Natural killer cell treated with Interleukin-12 subunit alpha and Interleukin-12 subunit beta and Interleukin-15 and Interleukin-18, amount 100 ng/mL, for 72 hours (primary cell): ENCODE measurements around the gene PZP. TPM values are rescaled to one million over a fixed set of nuclear protein-coding genes. Genes with fewer than 3 reads are reported as not detected.
"Not testable (repeated sequence)": the region's sequence is repeated elsewhere in the genome, so short reads cannot be mapped to it uniquely, and the experiment has no call there.

Source experiments
- ATAC-seq, 2 donors: fragments of 150-1000 bp; cut with Tn5 transposase in 1 of 2; sonication (Bioruptor Pico), chemical (Tn5 transposase) in 1 of 2; 2 replicates each; pipeline ENCODE4 v1.10.0; 2021
- DNase-seq: peaks from one replicate; pipeline ENCODE4 v3.0.0; 2022; ENCODE audit warnings: low spot score
- H3K27ac Mint-ChIP-seq, 2 donors: 1 replicate in 1 of 2; 2 replicates in 1 of 2; pipeline ENCODE4 v1.8.0; 2022; ENCODE audit warnings: mixed read lengths in 2 of 2, mild to moderate bottlenecking in 1 of 2, moderate library complexity in 1 of 2
- H3K27me3 Mint-ChIP-seq, 2 donors: 1 replicate in 1 of 2; 2 replicates in 1 of 2; pipeline ENCODE4 v1.8.0; 2022; ENCODE audit warnings: mixed read lengths in 2 of 2
- H3K36me3 Mint-ChIP-seq: one replicate; pipeline ENCODE4 v1.8.0; 2022; ENCODE audit warnings: mixed read lengths
- H3K4me1 Mint-ChIP-seq, 2 donors: 1 replicate in 1 of 2; 2 replicates in 1 of 2; pipeline ENCODE4 v1.8.0; 2022; ENCODE audit warnings: low read depth in 2 of 2, mixed read lengths in 2 of 2, mild to moderate bottlenecking in 1 of 2
- H3K4me3 Mint-ChIP-seq: one replicate; pipeline ENCODE4 v1.8.0; 2022; ENCODE audit warnings: mixed read lengths
- H3K9me3 Mint-ChIP-seq: 2 replicates; pipeline ENCODE4 v1.8.0; 2022; ENCODE audit warnings: mixed read lengths
- total RNA-seq, 2 donors: library from RNA; stranded (reverse); gene quantifications; one replicate each; pipeline ENCODE4 v1.2.3, GENCODE V29; 2022

Gene PZP
- total RNA-seq, 2 donors from 2014 or later, result not detected

GRCh38 chr12:9156119-9156518 is 52.1 kb downstream of the PZP start:
- no peaks in the 10 kb centered on the region for H3K27me3 Mint-ChIP-seq
- no peak overlapping the region for H3K4me3 Mint-ChIP-seq
- H3K36me3 Mint-ChIP-seq, result no peaks in the 10 kb centered on the region
- no peaks in the 10 kb centered on the region for H3K9me3 Mint-ChIP-seq
- DNase-seq (no peak), ATAC-seq (no peak)
- H3K4me1 Mint-ChIP-seq, result peaks cover 0 to 17% of the 10 kb centered on the region in 2 donors
- no peak overlapping the region for H3K27ac Mint-ChIP-seq

GRCh38 chr12:9149372-9149771 is 58.8 kb downstream of the PZP start:
- peak overlapping the region in 1 of 2 donors; percentile 15 for H3K27ac Mint-ChIP-seq
- H3K4me3 Mint-ChIP-seq, result no peak overlapping the region
- no peaks in the 10 kb centered on the region for H3K9me3 Mint-ChIP-seq
- H3K27me3 Mint-ChIP-seq, result no peaks in the 10 kb centered on the region
- peaks cover 21% of the 10 kb centered on the region for H3K36me3 Mint-ChIP-seq
- peaks cover 25 to 35% of the 10 kb centered on the region in 2 donors for H3K4me1 Mint-ChIP-seq
- DNase-seq (no peak), ATAC-seq (no peak)

GRCh38 chr12:9148926-9149325 is 59.3 kb downstream of the PZP start:
- DNase-seq, result no peak
- Mint-ChIP-seq H3K4me3 (no peak overlapping the region), H3K4me1 (peaks cover 29 to 39% of the 10 kb centered on the region in 2 donors), H3K36me3 (peaks cover 25% of the 10 kb centered on the region), H3K9me3 (peaks cover 1% of the 10 kb centered on the region), H3K27me3 (peaks cover 0 to under 1% of the 10 kb centered on the region in 2 donors), H3K27ac (no peak overlapping the region)
- ATAC-seq, result no peak

GRCh38 chr12:9147461-9147860 is 60.7 kb downstream of the PZP start:
- peak overlapping the region; percentile 26 to 50 for H3K27ac Mint-ChIP-seq
- peak overlapping the region; percentile 38 for H3K4me3 Mint-ChIP-seq

GRCh38 chr12:9144730-9145106 is 63.5 kb downstream of the PZP start:
- H3K36me3 Mint-ChIP-seq, result peaks cover 35% of the 10 kb centered on the region
- no peak for ATAC-seq
- H3K27ac Mint-ChIP-seq, result peak overlapping the region; percentile 15 to 26
- peaks cover 0 to 2% of the 10 kb centered on the region in 2 donors for H3K27me3 Mint-ChIP-seq
- H3K4me1 Mint-ChIP-seq, result peaks cover 34 to 47% of the 10 kb centered on the region in 2 donors
- DNase-seq, result no peak
- H3K4me3 Mint-ChIP-seq, result no peak overlapping the region
- H3K9me3 Mint-ChIP-seq, result peaks cover 3% of the 10 kb centered on the region

More at GRCh38 chr12:9147461-9147860, 60.7 kb downstream of the PZP start:
- DNase-seq (no peak), ATAC-seq (no peak)
- Mint-ChIP-seq H3K27me3 (peaks cover 0 to 2% of the 10 kb centered on the region in 2 donors), H3K4me1 (peaks cover 32 to 47% of the 10 kb centered on the region in 2 donors), H3K36me3 (peaks cover 35% of the 10 kb centered on the region), H3K9me3 (peaks cover 3% of the 10 kb centered on the region)

GRCh38 chr12:9143929-9144729 is 64.1 kb downstream of the PZP start:
- peaks cover 3% of the 10 kb centered on the region for H3K9me3 Mint-ChIP-seq
- DNase-seq, result no peak
- H3K4me3 Mint-ChIP-seq, result no peak overlapping the region
- H3K36me3 Mint-ChIP-seq, result peaks cover 35% of the 10 kb centered on the region
- H3K27me3 Mint-ChIP-seq, result peaks cover 0 to 2% of the 10 kb centered on the region in 2 donors
- no peak for ATAC-seq
- peaks cover 35 to 52% of the 10 kb centered on the region in 2 donors for H3K4me1 Mint-ChIP-seq
- peak overlapping the region; percentile 15 to 71 for H3K27ac Mint-ChIP-seq

- Mint-ChIP-seq H3K4me3 (no peak overlapping the region), H3K9me3 (peaks cover 3% of the 10 kb centered on the region), H3K27ac (peak overlapping the region in 1 of 2 donors; percentile 3), H3K4me1 (peaks cover 34 to 47% of the 10 kb centered on the region in 2 donors), H3K27me3 (peaks cover 0 to 2% of the 10 kb centered on the region in 2 donors), H3K36me3 (peaks cover 35% of the 10 kb centered on the region)
- DNase-seq (no peak), ATAC-seq (no peak)
Measured at GRCh38 chr12:9143137-9143536, 65.1 kb downstream of the PZP start.

- H3K27me3 Mint-ChIP-seq, result not testable (repeated sequence)
- peak overlapping the region in 1 of 2 donors; percentile 38 for H3K27ac Mint-ChIP-seq
Measured at GRCh38 chr12:9139588-9140290, 68.5 kb downstream of the PZP start.

GRCh38 chr12:9135903-9136310 is 72.3 kb downstream of the PZP start:
- Mint-ChIP-seq H3K4me1 (peaks cover 13 to 14% of the 10 kb centered on the region in 2 donors), H3K9me3 (no peaks in the 10 kb centered on the region), H3K27ac (no peak overlapping the region), H3K36me3 (no peaks in the 10 kb centered on the region), H3K27me3 (no peaks in the 10 kb centered on the region), H3K4me3 (no peak overlapping the region)
- no peak for ATAC-seq
- no peak for DNase-seq

More at GRCh38 chr12:9139588-9140290, 68.5 kb downstream of the PZP start:
- not testable (repeated sequence) for DNase-seq, H3K9me3 Mint-ChIP-seq, H3K4me3 Mint-ChIP-seq, ATAC-seq
- peaks cover 20 to 25% of the 10 kb centered on the region in 2 donors for H3K4me1 Mint-ChIP-seq
- peaks cover 18% of the 10 kb centered on the region for H3K36me3 Mint-ChIP-seq

GRCh38 chr12:9134981-9135628 is 73.1 kb downstream of the PZP start:
- Mint-ChIP-seq H3K27ac (peak overlapping the region in 1 of 2 donors; percentile 31), H3K9me3 (no peaks in the 10 kb centered on the region), H3K4me1 (peaks cover 13 to 14% of the 10 kb centered on the region in 2 donors), H3K4me3 (no peak overlapping the region), H3K27me3 (no peaks in the 10 kb centered on the region), H3K36me3 (no peaks in the 10 kb centered on the region)
- ATAC-seq (no peak), DNase-seq (no peak)

- Mint-ChIP-seq H3K36me3 (no peaks in the 10 kb centered on the region), H3K27me3 (no peaks in the 10 kb centered on the region), H3K4me1 (peaks cover 5 to 7% of the 10 kb centered on the region in 2 donors), H3K4me3 (no peak overlapping the region), H3K27ac (no peak overlapping the region), H3K9me3 (no peaks in the 10 kb centered on the region)
- DNase-seq, result no peak
- no peak for ATAC-seq
Measured at GRCh38 chr12:9133216-9133916, 74.8 kb downstream of the PZP start.

GRCh38 chr12:9132008-9132535 is 76.1 kb downstream of the PZP start:
- Mint-ChIP-seq H3K36me3 (no peaks in the 10 kb centered on the region), H3K27me3 (no peaks in the 10 kb centered on the region), H3K9me3 (no peaks in the 10 kb centered on the region), H3K4me1 (peaks cover 5 to 7% of the 10 kb centered on the region in 2 donors), H3K27ac (no peak overlapping the region), H3K4me3 (no peak overlapping the region)
- ATAC-seq, result no peak
- no peak for DNase-seq

GRCh38 chr12:9130244-9130643 is 78.0 kb downstream of the PZP start:
- Mint-ChIP-seq H3K9me3 (no peaks in the 10 kb centered on the region), H3K27ac (no peak overlapping the region), H3K4me3 (no peak overlapping the region), H3K4me1 (peaks cover 5 to 7% of the 10 kb centered on the region in 2 donors), H3K36me3 (no peaks in the 10 kb centered on the region), H3K27me3 (no peaks in the 10 kb centered on the region)
- DNase-seq, result no peak
- no peak for ATAC-seq
